CD14-positive monocyte (primary cell): Measurements from ENCODE around the gene CATSPERZ. TPM values are rescaled to one million over a fixed set of nuclear protein-coding genes. Genes with fewer than 3 reads are reported as not detected.

Experiments
- DNase-seq, 3 donors: peaks; one replicate each; pipeline ENCODE4 v3.0.0-alpha.2; 2011 to 2022
- H2AFZ ChIP-seq: 2 replicates; pipeline ENCODE4 v1.6.0; 2012; ENCODE audit warnings: mild to moderate bottlenecking, low read depth, low read length, inconsistent platforms; ENCODE audit not compliant: insufficient read depth, poor library complexity, severe bottlenecking
- H3K27ac ChIP-seq, 2 donors: 1 replicate in 1 of 2; 2 replicates in 1 of 2; pipeline ENCODE4 v1.5.1; 2012 to 2013; ENCODE audit warnings: low read length in 2 of 2, control low read depth in 1 of 2, inconsistent platforms in 1 of 2, low read depth in 1 of 2, mild to moderate bottlenecking in 1 of 2
- H3K27me3 ChIP-seq, 2 donors: one replicate each; pipeline versions ENCODE4 v1.6.0 to v1.6.1; 2011 to 2013; ENCODE audit warnings: low read length in 2 of 2; ENCODE audit not compliant: control insufficient read depth in 2 of 2, insufficient read depth in 2 of 2
- H3K36me3 ChIP-seq, 2 donors: replicated peaks in 1 of 2; 1 replicate in 1 of 2; 2 replicates in 1 of 2; pipeline versions ENCODE4 v1.5.1 to v1.6.1; 2012 to 2013; ENCODE audit warnings: low read length in 2 of 2, control low read depth in 1 of 2, inconsistent platforms in 1 of 2, mild to moderate bottlenecking in 1 of 2; ENCODE audit not compliant: insufficient read depth in 2 of 2, control insufficient read depth in 1 of 2
- H3K4me1 ChIP-seq, 2 donors: 1 replicate in 1 of 2; 2 replicates in 1 of 2; pipeline versions ENCODE4 v1.5.1 to v1.6.1; 2012 to 2013; ENCODE audit warnings: low read length in 2 of 2, control low read depth in 1 of 2, inconsistent platforms in 1 of 2, mild to moderate bottlenecking in 1 of 2, moderate library complexity in 1 of 2; ENCODE audit not compliant: insufficient read depth in 2 of 2, control insufficient read depth in 1 of 2
- H3K4me2 ChIP-seq: replicated peaks from 2 replicates; pipeline ENCODE3; 2012; ENCODE audit warnings: low read length, moderate library complexity, mild to moderate bottlenecking; ENCODE audit not compliant: poor library complexity, severe bottlenecking; ENCODE audit errors: extremely low read depth
- H3K4me3 ChIP-seq, 3 experiments: fragments of 200-600 bp in 1 of 3; sonication (generic) in 1 of 3; replicated peaks in 1 of 3; 1 replicate in 2 of 3; 2 replicates in 1 of 3; pipeline ENCODE4 v1.5.1; 2011 to 2013; ENCODE audit warnings: low read length in 3 of 3, mild to moderate bottlenecking in 3 of 3, control low read depth in 2 of 3, low read depth in 2 of 3, inconsistent platforms in 1 of 3, moderate library complexity in 1 of 3
- H3K79me2 ChIP-seq: 2 replicates; pipeline ENCODE4 v1.6.0; 2012; ENCODE audit warnings: mild to moderate bottlenecking, control low read depth, inconsistent platforms, low read length, moderate library complexity; ENCODE audit not compliant: insufficient read depth
- H3K9ac ChIP-seq: 2 replicates; pipeline ENCODE4 v1.6.0; 2017; ENCODE audit warnings: low read length, mild to moderate bottlenecking; ENCODE audit not compliant: insufficient read depth, poor library complexity, severe bottlenecking
- H3K9me3 ChIP-seq, 2 donors: replicated peaks in 1 of 2; 1 replicate in 1 of 2; 2 replicates in 1 of 2; pipeline versions ENCODE4 v1.5.1 to v1.6.1; 2012 to 2013; ENCODE audit warnings: low read length in 2 of 2, control low read depth in 1 of 2; ENCODE audit not compliant: control insufficient read depth in 1 of 2, insufficient read depth in 1 of 2
- H4K20me1 ChIP-seq: 2 replicates; pipeline ENCODE4 v1.6.0; 2012; ENCODE audit warnings: mild to moderate bottlenecking, low read length, control low read depth, moderate library complexity; ENCODE audit not compliant: insufficient read depth
- H3K27ac Mint-ChIP-seq, 7 donors: one replicate each; pipeline ENCODE4 v1.8.0; 2020; ENCODE audit warnings: mild to moderate bottlenecking in 7 of 7, mixed read lengths in 7 of 7, moderate library complexity in 6 of 7, inconsistent platforms in 2 of 7
- H3K27me3 Mint-ChIP-seq, 3 donors: one replicate each; pipeline ENCODE4 v1.8.0; 2021 to 2022; ENCODE audit warnings: low read depth in 3 of 3, mild to moderate bottlenecking in 3 of 3, mixed read lengths in 3 of 3, moderate library complexity in 3 of 3, inconsistent platforms in 1 of 3
- H3K36me3 Mint-ChIP-seq, 2 donors: one replicate each; pipeline ENCODE4 v1.8.0; 2020; ENCODE audit warnings: mixed read lengths in 2 of 2, inconsistent platforms in 1 of 2, mild to moderate bottlenecking in 1 of 2
- H3K4me1 Mint-ChIP-seq: one replicate; pipeline ENCODE4 v1.8.0; 2020; ENCODE audit warnings: mild to moderate bottlenecking, mixed read lengths
- H3K4me3 Mint-ChIP-seq, 2 donors: one replicate each; pipeline ENCODE4 v1.8.0; 2020; ENCODE audit warnings: mild to moderate bottlenecking in 2 of 2, mixed read lengths in 2 of 2, moderate library complexity in 1 of 2
- H3K9me3 Mint-ChIP-seq, 7 donors: one replicate each; pipeline ENCODE4 v1.8.0; 2020 to 2022; ENCODE audit warnings: mixed read lengths in 7 of 7, mild to moderate bottlenecking in 6 of 7, moderate library complexity in 6 of 7, inconsistent platforms in 2 of 7
- WGBS: methylation state at CpG from one replicate; pipeline ENCODE4 v1.1.5; 2013; ENCODE audit warnings: missing lambda C conversion rate; ENCODE audit not compliant: insufficient coverage; 5-methylcytosine and 5-hydroxymethylcytosine counted together
- intact Hi-C, 2 donors: fragments of 100-400 bp; cut with micrococcal nuclease; formaldehyde crosslinking; loops; one replicate each; pipeline versions ENCODE4 v1.15.0 to v1.15.1; 2023
- polyA plus RNA-seq, 3 donors: library from polyadenylated mRNA; depleted of rRNA in 1 of 3; unstranded in 2 of 3; stranded (reverse) in 1 of 3; fragments of 300-500 nt in 2 of 3; fragments of >200 nt in 1 of 3; fragmentation: Illumina TruSeq in 2 of 3; gene quantifications; 1 replicate in 2 of 3; 2 replicates in 1 of 3; pipeline ENCODE4 v1.2.3, GENCODE V29; 2012 to 2021
- TF ChIP-seq, protein P1 (sequence below): fragments of 200-600 bp; IDR thresholded peaks from one replicate; pipeline ENCODE4 v1.8.0; 2022; ENCODE audit warnings: antibody characterized with exemption, mild to moderate bottlenecking

The CATSPERZ gene
- polyA plus RNA-seq, 3 donors, result not detected

GRCh38 chr11:64312947-64313346 lies 12.8 kb downstream of the CATSPERZ start:
- DNase-seq, result no peak
- Mint-ChIP-seq H3K4me3 (no peak overlapping the region), H3K27me3 (peaks cover 0 to 1% (median 0%) of the 10 kb centered on the region in 3 donors), H3K36me3 (peaks cover 35 to 63% of the 10 kb centered on the region in 2 donors), H3K9me3 (no peaks in the 10 kb centered on the region), H3K27ac (peak overlapping the region in 5 of 7 donors; percentile 35 to 80 (median 77)), H3K4me1 (peaks cover 25% of the 10 kb centered on the region)
- Histone ChIP-seq H3K9ac (no peak overlapping the region), H3K4me2 (no peak overlapping the region), H3K27ac (peak overlapping the region in 1 of 2 donors; percentile 21), H3K27me3 (no peaks in the 10 kb centered on the region), H3K9me3 (no peaks in the 10 kb centered on the region), H3K36me3 (peaks cover 38 to 52% of the 10 kb centered on the region in 2 donors), H3K4me1 (peaks cover 16 to 24% of the 10 kb centered on the region in 2 donors), H3K79me2 (peaks cover 48% of the 10 kb centered on the region), H2AFZ (no peak overlapping the region), H4K20me1 (peaks cover 72% of the 10 kb centered on the region), H3K4me3 (no peak overlapping the region)
- 100% methylated on average over 10 of the region's 10 CpGs for WGBS
- TF ChIP-seq, protein P1, sequence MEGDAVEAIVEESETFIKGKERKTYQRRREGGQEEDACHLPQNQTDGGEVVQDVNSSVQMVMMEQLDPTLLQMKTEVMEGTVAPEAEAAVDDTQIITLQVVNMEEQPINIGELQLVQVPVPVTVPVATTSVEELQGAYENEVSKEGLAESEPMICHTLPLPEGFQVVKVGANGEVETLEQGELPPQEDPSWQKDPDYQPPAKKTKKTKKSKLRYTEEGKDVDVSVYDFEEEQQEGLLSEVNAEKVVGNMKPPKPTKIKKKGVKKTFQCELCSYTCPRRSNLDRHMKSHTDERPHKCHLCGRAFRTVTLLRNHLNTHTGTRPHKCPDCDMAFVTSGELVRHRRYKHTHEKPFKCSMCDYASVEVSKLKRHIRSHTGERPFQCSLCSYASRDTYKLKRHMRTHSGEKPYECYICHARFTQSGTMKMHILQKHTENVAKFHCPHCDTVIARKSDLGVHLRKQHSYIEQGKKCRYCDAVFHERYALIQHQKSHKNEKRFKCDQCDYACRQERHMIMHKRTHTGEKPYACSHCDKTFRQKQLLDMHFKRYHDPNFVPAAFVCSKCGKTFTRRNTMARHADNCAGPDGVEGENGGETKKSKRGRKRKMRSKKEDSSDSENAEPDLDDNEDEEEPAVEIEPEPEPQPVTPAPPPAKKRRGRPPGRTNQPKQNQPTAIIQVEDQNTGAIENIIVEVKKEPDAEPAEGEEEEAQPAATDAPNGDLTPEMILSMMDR, result no peak
- intact Hi-C loops, result no loop called here

DNA sequence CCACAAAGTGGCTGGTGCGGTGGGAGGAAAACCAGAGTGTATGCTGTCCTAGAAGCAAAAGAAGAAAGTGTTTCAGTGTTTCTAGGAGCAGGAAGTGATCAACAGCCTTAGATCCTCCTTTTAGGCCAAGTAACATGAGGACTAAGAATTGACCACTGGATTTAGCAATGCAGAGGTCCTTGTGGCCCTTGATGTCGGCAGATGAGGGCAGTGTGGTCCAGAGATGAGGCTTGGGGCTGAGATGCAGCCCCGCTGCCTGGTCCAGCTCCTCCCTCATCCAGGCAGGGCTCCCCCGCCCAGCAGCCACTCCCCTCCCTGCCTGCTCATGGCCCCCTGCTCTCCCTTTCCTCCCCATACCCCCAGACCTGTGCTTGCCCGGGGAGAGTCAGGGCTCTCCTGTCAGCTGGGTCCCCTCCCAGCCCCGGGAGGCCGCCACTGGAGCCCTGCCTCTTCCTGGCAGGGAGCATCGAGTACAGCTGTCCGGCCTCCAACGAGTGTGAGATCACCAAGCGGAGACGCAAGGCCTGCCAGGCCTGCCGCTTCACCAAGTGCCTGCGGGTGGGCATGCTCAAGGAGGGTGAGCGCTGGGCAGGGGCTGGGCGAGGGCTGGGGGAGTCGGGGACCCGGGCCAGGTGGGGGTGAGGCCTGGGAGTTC lies 13.5 kb downstream of the CATSPERZ start:
- H3K36me3 Mint-ChIP-seq, result peaks cover 33 to 60% of the 10 kb centered on the region in 2 donors
- Histone ChIP-seq H3K4me2 (no peak overlapping the region), H3K27ac (peak overlapping the region in 1 of 2 donors; percentile 21), H3K79me2 (peaks cover 44% of the 10 kb centered on the region), H3K4me1 (peaks cover 16 to 30% of the 10 kb centered on the region in 2 donors), H3K36me3 (peaks cover 36 to 51% of the 10 kb centered on the region in 2 donors), H3K9ac (no peak overlapping the region), H2AFZ (no peak overlapping the region), H3K27me3 (no peaks in the 10 kb centered on the region), H3K9me3 (no peaks in the 10 kb centered on the region), H4K20me1 (peaks cover 67% of the 10 kb centered on the region), H3K4me3 (no peak overlapping the region)
- peaks cover 0 to 1% (median 0%) of the 10 kb centered on the region in 3 donors for H3K27me3 Mint-ChIP-seq
- no peaks in the 10 kb centered on the region for H3K9me3 Mint-ChIP-seq
- no peak overlapping the region for H3K4me3 Mint-ChIP-seq
- TF ChIP-seq, protein P1, result no peak
- 88% methylated on average over 12 of the region's 18 CpGs for WGBS
- H3K27ac Mint-ChIP-seq, result peak overlapping the region in 5 of 7 donors; percentile 14 to 80 (median 54)
- no peak for DNase-seq
- intact Hi-C loops, result no loop called here
- H3K4me1 Mint-ChIP-seq, result peaks cover 27% of the 10 kb centered on the region
